Lower leg skin (tissue), 3 donors: Measurements from ENCODE around the gene PF4V1.

Source experiments
- POLR2A ChIP-seq, 2 donors: fragments of 450-650 bp; IDR thresholded peaks; one replicate each; pipeline ENCODE4 v1.6.1; 2016 to 2017; ENCODE audit warnings: antibody characterized with exemption in 2 of 2, mild to moderate bottlenecking in 1 of 2, moderate library complexity in 1 of 2
- TF ChIP-seq, protein P1 (sequence below), 3 donors: fragments of 450-650 bp; IDR thresholded peaks; one replicate each; pipeline ENCODE4 v1.5.1; 2016; ENCODE audit warnings: antibody characterized with exemption in 3 of 3, mild to moderate bottlenecking in 3 of 3, moderate library complexity in 2 of 3

DNA sequence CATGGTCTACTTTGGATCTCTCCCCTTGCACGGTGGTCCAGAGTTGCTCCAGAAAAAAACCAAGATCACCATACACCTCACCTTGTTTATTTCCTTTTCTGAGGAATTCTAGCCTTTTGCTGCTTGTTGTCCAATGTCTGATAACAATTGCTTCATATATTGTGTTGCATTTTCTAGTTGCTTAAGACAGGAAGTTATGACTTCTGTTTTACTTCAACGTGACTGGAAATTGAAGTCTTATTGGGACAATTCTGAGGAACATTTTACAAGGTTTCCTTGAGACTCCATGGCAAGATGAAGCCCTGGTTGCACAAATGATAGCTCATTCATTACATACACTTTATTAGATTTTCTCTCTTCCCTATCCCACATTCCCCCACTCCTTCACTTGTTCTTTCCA is 21.3 kb downstream of the PF4V1 start:
- TF ChIP-seq, protein P1, sequence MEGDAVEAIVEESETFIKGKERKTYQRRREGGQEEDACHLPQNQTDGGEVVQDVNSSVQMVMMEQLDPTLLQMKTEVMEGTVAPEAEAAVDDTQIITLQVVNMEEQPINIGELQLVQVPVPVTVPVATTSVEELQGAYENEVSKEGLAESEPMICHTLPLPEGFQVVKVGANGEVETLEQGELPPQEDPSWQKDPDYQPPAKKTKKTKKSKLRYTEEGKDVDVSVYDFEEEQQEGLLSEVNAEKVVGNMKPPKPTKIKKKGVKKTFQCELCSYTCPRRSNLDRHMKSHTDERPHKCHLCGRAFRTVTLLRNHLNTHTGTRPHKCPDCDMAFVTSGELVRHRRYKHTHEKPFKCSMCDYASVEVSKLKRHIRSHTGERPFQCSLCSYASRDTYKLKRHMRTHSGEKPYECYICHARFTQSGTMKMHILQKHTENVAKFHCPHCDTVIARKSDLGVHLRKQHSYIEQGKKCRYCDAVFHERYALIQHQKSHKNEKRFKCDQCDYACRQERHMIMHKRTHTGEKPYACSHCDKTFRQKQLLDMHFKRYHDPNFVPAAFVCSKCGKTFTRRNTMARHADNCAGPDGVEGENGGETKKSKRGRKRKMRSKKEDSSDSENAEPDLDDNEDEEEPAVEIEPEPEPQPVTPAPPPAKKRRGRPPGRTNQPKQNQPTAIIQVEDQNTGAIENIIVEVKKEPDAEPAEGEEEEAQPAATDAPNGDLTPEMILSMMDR (IDR thresholded peaks at IDR 0.05): no peak
- no peak for TF ChIP-seq POLR2A (IDR thresholded peaks at IDR 0.05)
